ENCODE measurements around the gene STXBP6.

DNA sequence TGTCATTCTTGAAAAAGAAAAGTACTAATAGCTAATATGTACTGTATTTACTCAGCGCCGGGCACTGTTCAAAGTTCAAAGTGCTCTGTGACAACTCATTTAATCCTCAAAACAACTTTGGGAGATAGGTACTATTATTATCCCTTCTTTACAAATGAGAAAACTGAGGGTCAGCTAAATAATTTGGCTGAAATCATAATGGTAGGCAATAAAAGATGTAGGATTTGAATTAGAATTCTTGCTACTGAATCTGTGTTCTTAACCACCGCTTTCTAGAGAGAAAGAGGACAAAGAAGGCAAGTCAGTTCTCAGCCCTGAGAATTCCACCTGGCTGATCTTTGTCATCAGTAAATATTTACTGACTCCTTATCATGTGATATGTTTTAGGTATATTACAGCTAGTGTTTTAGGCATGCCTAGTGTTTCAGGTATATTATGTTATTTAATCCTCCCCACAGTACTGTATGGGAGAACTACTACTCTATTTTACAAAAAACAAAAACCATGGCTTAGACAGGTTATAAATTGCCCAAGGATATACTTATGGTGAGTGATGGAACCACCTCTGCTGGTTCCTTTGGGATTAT lies 210.2 kb downstream of the STXBP6 start:
- TF ChIP-seq, protein P1, sequence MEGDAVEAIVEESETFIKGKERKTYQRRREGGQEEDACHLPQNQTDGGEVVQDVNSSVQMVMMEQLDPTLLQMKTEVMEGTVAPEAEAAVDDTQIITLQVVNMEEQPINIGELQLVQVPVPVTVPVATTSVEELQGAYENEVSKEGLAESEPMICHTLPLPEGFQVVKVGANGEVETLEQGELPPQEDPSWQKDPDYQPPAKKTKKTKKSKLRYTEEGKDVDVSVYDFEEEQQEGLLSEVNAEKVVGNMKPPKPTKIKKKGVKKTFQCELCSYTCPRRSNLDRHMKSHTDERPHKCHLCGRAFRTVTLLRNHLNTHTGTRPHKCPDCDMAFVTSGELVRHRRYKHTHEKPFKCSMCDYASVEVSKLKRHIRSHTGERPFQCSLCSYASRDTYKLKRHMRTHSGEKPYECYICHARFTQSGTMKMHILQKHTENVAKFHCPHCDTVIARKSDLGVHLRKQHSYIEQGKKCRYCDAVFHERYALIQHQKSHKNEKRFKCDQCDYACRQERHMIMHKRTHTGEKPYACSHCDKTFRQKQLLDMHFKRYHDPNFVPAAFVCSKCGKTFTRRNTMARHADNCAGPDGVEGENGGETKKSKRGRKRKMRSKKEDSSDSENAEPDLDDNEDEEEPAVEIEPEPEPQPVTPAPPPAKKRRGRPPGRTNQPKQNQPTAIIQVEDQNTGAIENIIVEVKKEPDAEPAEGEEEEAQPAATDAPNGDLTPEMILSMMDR (IDR thresholded peaks at IDR 0.05) = no peak
- TF ChIP-seq POLR2A (IDR thresholded peaks at IDR 0.05) (no peak), POLR2AphosphoS5 (IDR thresholded peaks at IDR 0.05) (no peak)

Measured in suprapubic skin (tissue), 4 donors.